Astrocyte (in vitro differentiated cells and primary cell): ENCODE measurements around the gene CDV3. TPM values are rescaled to one million over a fixed set of nuclear protein-coding genes. Genes with fewer than 3 reads are reported as not detected.

Source experiments
- DNase-seq: peaks from one replicate; pipeline ENCODE4 v3.0.0-alpha.2; 2010; ENCODE audit warnings: low read depth
- FAIRE-seq: peaks from 2 replicates; lab custom pipeline; 2011; peaks lifted over from hg19 to GRCh38; lab: Jason Lieb, UNC
- H2AFZ ChIP-seq: 2 replicates; pipeline ENCODE4 v1.6.0; 2012; ENCODE audit warnings: low read depth, low read length, inconsistent platforms
- H3K27ac ChIP-seq: 2 replicates; pipeline ENCODE4 v1.5.1; 2011; ENCODE audit warnings: low read depth, low read length, inconsistent platforms
- H3K27me3 ChIP-seq: 2 replicates; pipeline ENCODE4 v1.6.0; 2011; ENCODE audit warnings: low read length, inconsistent platforms; ENCODE audit not compliant: insufficient read depth
- H3K36me3 ChIP-seq: 2 replicates; pipeline ENCODE4 v1.5.1; 2011; ENCODE audit warnings: low read length, inconsistent platforms; ENCODE audit not compliant: insufficient read depth
- H3K4me1 ChIP-seq: 2 replicates; pipeline ENCODE4 v1.5.1; 2011; ENCODE audit warnings: low read length, inconsistent platforms; ENCODE audit not compliant: insufficient read depth
- H3K4me2 ChIP-seq: 2 replicates; pipeline ENCODE4 v1.6.0; 2012; ENCODE audit warnings: low read length, inconsistent platforms
- H3K4me3 ChIP-seq: 2 replicates; pipeline ENCODE4 v1.5.1; 2011; ENCODE audit warnings: low read depth, mild to moderate bottlenecking, low read length, inconsistent platforms; ENCODE audit not compliant: insufficient read depth
- H3K79me2 ChIP-seq: 2 replicates; pipeline ENCODE4 v1.6.0; 2012; ENCODE audit warnings: mild to moderate bottlenecking, low read length, inconsistent platforms; ENCODE audit not compliant: insufficient read depth
- H3K9ac ChIP-seq: 2 replicates; pipeline ENCODE4 v1.6.0; 2012; ENCODE audit warnings: mild to moderate bottlenecking, low read length, inconsistent platforms
- H3K9me3 ChIP-seq: 2 replicates; pipeline ENCODE4 v1.5.1; 2012; ENCODE audit warnings: low read depth, mild to moderate bottlenecking, low read length, inconsistent platforms; ENCODE audit not compliant: insufficient read depth
- H4K20me1 ChIP-seq: 2 replicates; pipeline ENCODE4 v1.6.0; 2012; ENCODE audit warnings: low read length, inconsistent platforms; ENCODE audit not compliant: insufficient read depth
- H3K27ac Mint-ChIP-seq: one replicate; pipeline ENCODE4 v1.8.0; 2021; ENCODE audit warnings: mild to moderate bottlenecking, mixed read lengths; ENCODE audit not compliant: unreplicated experiment
- H3K27me3 Mint-ChIP-seq: one replicate; pipeline ENCODE4 v1.8.0; 2021; ENCODE audit warnings: low read depth, mixed read lengths; ENCODE audit not compliant: unreplicated experiment
- H3K36me3 Mint-ChIP-seq: one replicate; pipeline ENCODE4 v1.8.0; 2021; ENCODE audit warnings: low read depth, mixed read lengths; ENCODE audit not compliant: unreplicated experiment
- H3K4me1 Mint-ChIP-seq: one replicate; pipeline ENCODE4 v1.8.0; 2021; ENCODE audit warnings: low read depth, mixed read lengths; ENCODE audit not compliant: unreplicated experiment
- H3K4me3 Mint-ChIP-seq: one replicate; pipeline ENCODE4 v1.8.0; 2021; ENCODE audit warnings: mild to moderate bottlenecking, moderate library complexity, mixed read lengths; ENCODE audit not compliant: unreplicated experiment
- H3K9me3 Mint-ChIP-seq: one replicate; pipeline ENCODE4 v1.8.0; 2021; ENCODE audit warnings: mild to moderate bottlenecking, mixed read lengths; ENCODE audit not compliant: unreplicated experiment
- EZH2 ChIP-seq: IDR thresholded peaks from 2 replicates; pipeline ENCODE4 v1.6.1; 2012; ENCODE audit warnings: mild to moderate bottlenecking, low read length, inconsistent platforms; ENCODE audit not compliant: insufficient read depth
- total RNA-seq: library from RNA; stranded (reverse); gene quantifications from 2 replicates; pipeline ENCODE4 v1.2.1, GENCODE V29; 2021
- TF ChIP-seq, protein P1 (sequence below): IDR thresholded peaks from 2 replicates; pipeline ENCODE4 v1.5.1; 2011; ENCODE audit warnings: low read depth, mild to moderate bottlenecking, inconsistent platforms, low read length, moderate library complexity; ENCODE audit not compliant: insufficient read depth

Gene CDV3
- total RNA-seq, 1 donor from 2014 or later: 323 TPM

GRCh38 chr3:133608388-133608787, 34.9 kb downstream of the CDV3 start:
- no peak for FAIRE-seq
- Histone ChIP-seq H3K4me3 (no peak overlapping the region), H3K79me2 (no peaks in the 10 kb centered on the region), H3K27ac (no peak overlapping the region), H4K20me1 (no peaks in the 10 kb centered on the region), H3K27me3 (no peaks in the 10 kb centered on the region), H3K9me3 (no peaks in the 10 kb centered on the region), H3K4me1 (no peaks in the 10 kb centered on the region), H3K36me3 (peaks cover 24% of the 10 kb centered on the region), H2AFZ (no peak overlapping the region), H3K4me2 (no peak overlapping the region), H3K9ac (no peak overlapping the region)
- Mint-ChIP-seq H3K4me1 (no peaks in the 10 kb centered on the region), H3K27ac (no peak overlapping the region), H3K9me3 (no peaks in the 10 kb centered on the region), H3K4me3 (no peak overlapping the region), H3K27me3 (no peaks in the 10 kb centered on the region), H3K36me3 (peaks cover 3% of the 10 kb centered on the region)
- no peak for DNase-seq
- TF ChIP-seq, protein P1, sequence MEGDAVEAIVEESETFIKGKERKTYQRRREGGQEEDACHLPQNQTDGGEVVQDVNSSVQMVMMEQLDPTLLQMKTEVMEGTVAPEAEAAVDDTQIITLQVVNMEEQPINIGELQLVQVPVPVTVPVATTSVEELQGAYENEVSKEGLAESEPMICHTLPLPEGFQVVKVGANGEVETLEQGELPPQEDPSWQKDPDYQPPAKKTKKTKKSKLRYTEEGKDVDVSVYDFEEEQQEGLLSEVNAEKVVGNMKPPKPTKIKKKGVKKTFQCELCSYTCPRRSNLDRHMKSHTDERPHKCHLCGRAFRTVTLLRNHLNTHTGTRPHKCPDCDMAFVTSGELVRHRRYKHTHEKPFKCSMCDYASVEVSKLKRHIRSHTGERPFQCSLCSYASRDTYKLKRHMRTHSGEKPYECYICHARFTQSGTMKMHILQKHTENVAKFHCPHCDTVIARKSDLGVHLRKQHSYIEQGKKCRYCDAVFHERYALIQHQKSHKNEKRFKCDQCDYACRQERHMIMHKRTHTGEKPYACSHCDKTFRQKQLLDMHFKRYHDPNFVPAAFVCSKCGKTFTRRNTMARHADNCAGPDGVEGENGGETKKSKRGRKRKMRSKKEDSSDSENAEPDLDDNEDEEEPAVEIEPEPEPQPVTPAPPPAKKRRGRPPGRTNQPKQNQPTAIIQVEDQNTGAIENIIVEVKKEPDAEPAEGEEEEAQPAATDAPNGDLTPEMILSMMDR: no peak
- TF ChIP-seq EZH2: no peak

- H3K4me2 ChIP-seq: no peak overlapping the region
- H3K4me3 ChIP-seq: no peak overlapping the region
- Mint-ChIP-seq H3K27ac (no peak overlapping the region), H3K9me3 (no peaks in the 10 kb centered on the region), H3K36me3 (peaks cover 3% of the 10 kb centered on the region), H3K27me3 (no peaks in the 10 kb centered on the region), H3K4me1 (no peaks in the 10 kb centered on the region), H3K4me3 (no peak overlapping the region)
- H3K79me2 ChIP-seq: no peaks in the 10 kb centered on the region
- no peaks in the 10 kb centered on the region for H3K9me3 ChIP-seq
- no peak overlapping the region for H2AFZ ChIP-seq
- H3K36me3 ChIP-seq: peaks cover 26% of the 10 kb centered on the region
- H3K9ac ChIP-seq: no peak overlapping the region
- H3K27me3 ChIP-seq: no peaks in the 10 kb centered on the region
- no peak for TF ChIP-seq EZH2
- TF ChIP-seq, protein P1: no peak
- DNase-seq (peak; percentile 34), FAIRE-seq (no peak)
- no peaks in the 10 kb centered on the region for H4K20me1 ChIP-seq
- H3K4me1 ChIP-seq: no peaks in the 10 kb centered on the region
- H3K27ac ChIP-seq: no peak overlapping the region
These were observed 36.5 kb downstream of the CDV3 start for GRCh38 chr3:133610031-133610430.

DNA sequence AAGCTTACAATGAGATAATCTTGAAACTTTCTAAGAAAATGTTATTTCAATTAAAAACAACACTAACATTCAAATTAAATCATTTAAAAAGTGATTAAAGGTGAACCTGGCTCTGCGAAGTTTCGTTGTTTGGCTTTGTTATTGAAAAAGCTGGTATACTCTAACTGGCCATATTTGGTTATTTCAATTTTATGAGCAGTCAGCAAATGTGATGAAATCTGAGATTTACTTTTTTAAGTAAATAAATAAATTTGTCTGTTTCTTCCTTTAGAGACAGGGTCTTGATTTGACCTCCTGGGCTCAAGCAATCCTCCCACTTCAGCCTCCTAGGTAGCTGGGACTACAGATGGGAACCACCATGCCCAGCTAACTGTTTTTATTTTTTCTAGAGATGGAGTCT, 38.0 kb downstream of the CDV3 start:
- H2AFZ ChIP-seq: no peak overlapping the region
- H3K36me3 ChIP-seq: peaks cover 29% of the 10 kb centered on the region
- H3K4me3 ChIP-seq: no peak overlapping the region
- H4K20me1 ChIP-seq: no peaks in the 10 kb centered on the region
- Mint-ChIP-seq H3K36me3 (peaks cover 3% of the 10 kb centered on the region), H3K4me1 (no peaks in the 10 kb centered on the region), H3K4me3 (no peak overlapping the region), H3K9me3 (no peaks in the 10 kb centered on the region), H3K27ac (no peak overlapping the region), H3K27me3 (no peaks in the 10 kb centered on the region)
- no peaks in the 10 kb centered on the region for H3K27me3 ChIP-seq
- no peaks in the 10 kb centered on the region for H3K4me1 ChIP-seq
- no peak for FAIRE-seq
- no peaks in the 10 kb centered on the region for H3K79me2 ChIP-seq
- H3K9me3 ChIP-seq: no peaks in the 10 kb centered on the region
- TF ChIP-seq, protein P1: no peak
- TF ChIP-seq EZH2: no peak
- H3K27ac ChIP-seq: no peak overlapping the region
- DNase-seq: no peak
- no peak overlapping the region for H3K9ac ChIP-seq
- H3K4me2 ChIP-seq: no peak overlapping the region
